GM12891 (cell line): ENCODE results near the gene C12orf75.

Experiments used
- DNase-seq: peaks from one replicate; pipeline ENCODE4 v3.0.0; 2011; ENCODE audit warnings: low spot score; ENCODE audit not compliant: insufficient read length
- FAIRE-seq: peaks from 2 replicates; lab custom pipeline; 2011; peaks lifted over from hg19 to GRCh38; lab: Jason Lieb, UNC
- PAX5 ChIP-seq: IDR thresholded peaks from 2 replicates; pipeline ENCODE4 v1.6.1; 2011; ENCODE audit warnings: low read length, moderate library complexity, mild to moderate bottlenecking; ENCODE audit not compliant: insufficient read depth, severe bottlenecking
- POLR2A ChIP-seq: IDR thresholded peaks from 2 replicates; pipeline ENCODE4 v1.6.1; 2011; ENCODE audit warnings: low read depth, low read length, control low read depth
- POLR2AphosphoS5 ChIP-seq: IDR thresholded peaks from 2 replicates; pipeline ENCODE4 v1.6.1; 2011; ENCODE audit warnings: low read depth, low read length, control low read depth
- POU2F2 ChIP-seq: IDR thresholded peaks from 2 replicates; pipeline ENCODE4 v1.6.1; 2011; ENCODE audit warnings: low read depth, mild to moderate bottlenecking, control low read depth, low read length, moderate library complexity
- SPI1 ChIP-seq: IDR thresholded peaks from 2 replicates; pipeline ENCODE4 v1.6.1; 2011; ENCODE audit warnings: low read depth, low read length, control low read depth
- TAF1 ChIP-seq: IDR thresholded peaks from 2 replicates; pipeline ENCODE4 v1.6.1; 2011; ENCODE audit warnings: low read depth, low read length, control low read depth

C12orf75 gene

DNA sequence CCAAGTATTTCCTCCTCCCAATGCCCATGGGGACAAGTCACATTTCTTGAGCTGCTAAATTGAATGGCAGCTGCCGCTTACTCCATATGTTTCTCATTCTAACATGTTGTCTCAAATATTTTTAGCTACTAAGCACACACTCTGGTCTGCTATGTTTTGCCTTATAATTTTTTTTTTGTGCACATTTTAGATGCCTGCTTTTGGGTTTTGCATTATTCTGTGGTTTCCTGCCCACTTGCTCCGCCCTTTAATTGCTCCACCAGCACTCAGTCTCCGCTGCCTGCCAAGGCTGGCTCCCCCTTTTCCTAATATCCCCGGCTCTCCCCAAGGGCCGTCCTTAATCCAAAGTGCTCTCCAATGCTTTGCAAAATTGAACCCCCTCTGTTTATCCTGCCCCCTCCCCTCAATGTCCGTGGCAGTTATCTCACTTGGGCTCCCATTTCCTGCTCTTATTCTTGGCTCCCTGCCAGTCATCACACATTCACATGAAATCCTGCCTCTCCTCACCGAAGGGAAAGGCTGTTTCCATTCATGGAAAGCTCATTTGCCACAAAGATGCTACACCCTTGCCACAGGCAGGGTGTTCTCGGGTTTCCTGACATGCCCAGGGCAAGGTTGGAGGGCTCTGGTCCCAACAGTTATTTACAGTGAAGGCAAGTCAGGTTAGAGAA is 79.4 kb downstream of the C12orf75 start:
- FAIRE-seq (no peak), DNase-seq (no peak)
- TF ChIP-seq POU2F2, result no peak
- no peak for TF ChIP-seq PAX5
- TF ChIP-seq SPI1, result no peak
- no peak for TF ChIP-seq POLR2AphosphoS5
- TF ChIP-seq POLR2A, result no peak
- TF ChIP-seq TAF1, result no peak

DNA sequence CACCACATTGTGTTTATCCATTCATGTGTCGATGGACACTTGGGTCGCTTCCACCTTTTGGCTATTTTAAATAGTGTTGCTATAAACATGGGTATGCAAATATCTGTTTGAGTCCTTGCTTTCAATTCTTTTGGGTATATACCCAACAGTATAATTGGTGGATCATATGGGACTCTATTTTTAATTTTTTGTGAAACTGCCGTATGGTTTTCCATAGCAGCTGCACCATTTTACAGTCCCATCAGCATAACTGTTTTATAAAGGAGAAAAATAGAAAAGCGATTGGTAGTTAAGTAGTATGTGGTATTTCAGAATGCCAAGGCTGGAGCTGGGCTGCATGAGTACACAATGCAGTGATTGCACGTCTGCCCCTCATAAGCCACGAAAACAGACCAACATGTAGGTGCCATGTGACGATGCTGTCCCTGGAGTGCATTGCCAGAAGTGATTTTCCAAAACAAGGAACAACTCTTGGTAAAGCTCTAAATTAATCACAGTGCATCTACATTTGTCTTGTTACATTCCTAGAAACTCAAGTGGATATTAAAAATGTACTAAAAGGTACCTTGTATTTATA is 83.5 kb downstream of the C12orf75 start:
- TF ChIP-seq PAX5, result no peak
- TF ChIP-seq POLR2AphosphoS5, result no peak
- no peak for TF ChIP-seq SPI1
- no peak for TF ChIP-seq POLR2A
- TF ChIP-seq TAF1, result no peak
- TF ChIP-seq POU2F2, result no peak
- DNase-seq (no peak), FAIRE-seq (no peak)

DNA sequence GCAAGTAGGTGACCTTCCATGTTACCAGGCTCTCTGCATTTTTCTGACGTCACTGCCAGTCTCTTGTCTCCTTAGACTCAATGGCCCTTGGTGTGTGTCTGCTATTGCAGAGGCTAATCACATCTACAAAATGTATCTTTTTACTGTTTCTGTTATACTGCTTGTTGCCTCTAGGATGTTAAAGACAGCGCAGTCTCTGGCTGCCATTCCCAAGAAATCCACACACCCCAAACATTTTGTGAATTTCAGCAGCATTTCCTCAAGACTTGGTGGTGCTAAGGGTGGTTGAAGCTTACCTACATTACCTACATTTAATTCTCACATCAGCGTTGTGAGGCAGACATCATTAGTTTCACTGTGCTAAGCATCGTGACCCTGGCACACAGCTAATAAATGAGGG is 87.2 kb downstream of the C12orf75 start:
- FAIRE-seq (no peak), DNase-seq (no peak)
- TF ChIP-seq POU2F2 (no peak), POLR2AphosphoS5 (no peak), SPI1 (no peak), PAX5 (no peak), POLR2A (no peak), TAF1 (no peak)

GRCh38 chr12:105418229-105418628 is 87.7 kb downstream of the C12orf75 start:
- no peak for DNase-seq
- FAIRE-seq, result no peak
- TF ChIP-seq POU2F2 (no peak), PAX5 (no peak), POLR2AphosphoS5 (no peak), SPI1 (no peak), POLR2A (no peak), TAF1 (no peak)

DNA sequence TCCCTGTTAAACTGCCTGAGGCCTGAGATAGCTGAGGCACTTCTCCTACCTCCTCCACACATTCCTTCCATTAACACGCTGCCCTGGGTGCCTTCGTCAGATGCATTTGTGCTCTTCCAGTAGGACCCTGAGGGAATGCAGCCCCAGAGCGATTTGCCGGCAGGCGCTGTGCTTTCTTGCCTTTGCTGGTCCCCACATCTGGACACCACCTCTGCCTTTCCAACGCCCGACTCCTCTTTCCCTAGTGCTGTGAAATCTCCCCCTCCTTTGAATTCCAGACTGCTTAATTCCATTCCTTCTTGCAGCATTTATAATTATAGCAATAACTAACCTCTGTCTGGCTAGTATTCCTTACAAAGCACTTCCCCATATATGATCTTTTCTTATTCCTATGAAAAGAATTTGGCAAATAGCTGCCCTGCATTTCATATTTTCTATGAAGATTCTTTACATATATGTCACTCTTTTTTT is 88.4 kb downstream of the C12orf75 start:
- no peak for TF ChIP-seq POU2F2
- TF ChIP-seq SPI1, result no peak
- TF ChIP-seq PAX5, result no peak
- no peak for TF ChIP-seq POLR2A
- no peak for TF ChIP-seq POLR2AphosphoS5
- no peak for FAIRE-seq
- DNase-seq, result no peak

DNA sequence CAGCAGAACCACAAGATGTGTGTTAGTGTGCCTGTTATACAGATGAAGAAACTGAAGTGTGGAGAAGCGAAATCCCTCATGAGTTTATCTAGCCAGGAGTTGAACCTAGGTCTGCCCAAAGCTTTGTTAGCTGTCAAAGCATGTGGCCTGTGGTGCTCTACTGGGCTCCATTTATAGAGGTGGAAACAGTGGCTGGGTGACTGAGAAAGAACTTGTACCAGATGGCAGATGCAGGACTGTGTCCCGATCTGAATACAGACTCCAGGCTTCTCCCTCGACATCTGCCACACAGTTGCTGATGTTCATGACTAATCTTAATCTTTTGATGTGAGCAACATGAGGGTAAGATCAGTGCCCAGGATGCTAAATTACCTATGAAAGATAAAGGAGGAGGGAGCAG is 89.1 kb downstream of the C12orf75 start:
- TF ChIP-seq SPI1 (no peak), POU2F2 (no peak), POLR2A (no peak), PAX5 (no peak), TAF1 (no peak), POLR2AphosphoS5 (no peak)
- FAIRE-seq, result no peak
- no peak for DNase-seq

GRCh38 chr12:105420046-105420445 is 89.6 kb downstream of the C12orf75 start:
- no peak for TF ChIP-seq POLR2AphosphoS5
- TF ChIP-seq SPI1, result no peak
- no peak for TF ChIP-seq POLR2A
- TF ChIP-seq POU2F2, result no peak
- TF ChIP-seq TAF1, result no peak
- no peak for TF ChIP-seq PAX5
- FAIRE-seq, result no peak
- DNase-seq, result no peak

DNA sequence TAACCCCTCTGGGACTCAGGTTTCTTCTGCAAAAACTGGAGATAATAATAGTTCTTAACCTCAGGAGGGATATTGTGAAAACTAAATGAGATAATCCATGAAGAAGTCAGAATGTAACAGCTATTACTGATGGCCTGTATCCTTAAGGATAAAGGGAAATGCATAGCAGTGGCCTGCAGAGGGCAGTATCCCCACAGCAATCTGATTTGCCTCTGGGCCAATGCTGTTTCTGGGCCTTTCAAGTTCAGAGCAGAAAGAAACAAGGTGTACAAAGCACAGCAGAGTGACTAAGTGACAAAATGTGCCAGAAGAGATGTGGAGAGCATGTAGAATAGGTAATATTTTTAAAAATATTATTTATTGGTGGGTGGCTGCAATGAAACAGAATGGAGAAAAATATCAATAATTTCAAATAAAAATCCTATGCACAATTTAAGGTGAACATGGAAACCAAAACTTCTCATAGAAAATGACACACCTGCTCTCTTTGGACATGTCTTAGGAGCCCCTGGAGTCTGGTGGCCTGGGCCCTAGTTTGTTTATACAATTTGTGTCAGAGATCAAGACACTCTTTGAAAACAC is 90.3 kb downstream of the C12orf75 start:
- FAIRE-seq, result peak; percentile 65
- no peak for TF ChIP-seq PAX5
- no peak for TF ChIP-seq TAF1
- no peak for TF ChIP-seq POU2F2
- TF ChIP-seq POLR2A, result no peak
- 0 out of 2 replicates have a peak, but pooled peaks have one; percentile 7 for TF ChIP-seq SPI1
- peak; percentile 38 for DNase-seq
